Measurements from ENCODE around the gene SLC22A2. TPM values are rescaled to one million over a fixed set of nuclear protein-coding genes. Genes with fewer than 3 reads are reported as not detected.

SLC22A2 gene
- total RNA-seq, 1 donor from 2014 or later: not detected

- no peaks in the 10 kb centered on the region for H3K4me1 Mint-ChIP-seq (ENCODE audit: unreplicated experiment)
- peaks cover 12% of the 10 kb centered on the region for H3K9me3 Mint-ChIP-seq (ENCODE audit: unreplicated experiment)
- no peaks in the 10 kb centered on the region for H3K36me3 Mint-ChIP-seq (ENCODE audit: unreplicated experiment)
- H3K27ac Mint-ChIP-seq (ENCODE audit: unreplicated experiment): no peak overlapping the region
- no peaks in the 10 kb centered on the region for H3K27me3 Mint-ChIP-seq (ENCODE audit: unreplicated experiment)
- DNase-seq (ENCODE audit: extremely low spot score, unreplicated experiment): no peak
- H3K4me3 Mint-ChIP-seq (ENCODE audit: unreplicated experiment): no peak overlapping the region
- TF ChIP-seq CTCF (IDR thresholded peaks at IDR 0.05): no peak
Observed at GRCh38 chr6:160300076-160300695, 41.6 kb upstream of the SLC22A2 start.

GRCh38 chr6:160299559-160299958 lies 40.9 kb upstream of the SLC22A2 start:
- no peaks in the 10 kb centered on the region for H3K36me3 Mint-ChIP-seq (ENCODE audit: unreplicated experiment)
- H3K4me1 Mint-ChIP-seq (ENCODE audit: unreplicated experiment): no peaks in the 10 kb centered on the region
- TF ChIP-seq CTCF (IDR thresholded peaks at IDR 0.05): no peak

GRCh38 chr6:160298121-160298520 lies 39.5 kb upstream of the SLC22A2 start:
- DNase-seq (ENCODE audit: extremely low spot score, unreplicated experiment): no peak
- Mint-ChIP-seq H3K27ac (ENCODE audit: unreplicated experiment) (no peak overlapping the region), H3K4me1 (ENCODE audit: unreplicated experiment) (no peaks in the 10 kb centered on the region), H3K27me3 (ENCODE audit: unreplicated experiment) (no peaks in the 10 kb centered on the region), H3K4me3 (ENCODE audit: unreplicated experiment) (no peak overlapping the region), H3K36me3 (ENCODE audit: unreplicated experiment) (no peaks in the 10 kb centered on the region), H3K9me3 (ENCODE audit: unreplicated experiment) (peaks cover 7% of the 10 kb centered on the region)
- TF ChIP-seq CTCF (IDR thresholded peaks at IDR 0.05): no peak

More at GRCh38 chr6:160299559-160299958, 40.9 kb upstream of the SLC22A2 start:
- H3K4me3 Mint-ChIP-seq (ENCODE audit: unreplicated experiment): no peak overlapping the region
- H3K27me3 Mint-ChIP-seq (ENCODE audit: unreplicated experiment): no peaks in the 10 kb centered on the region
- peaks cover 11% of the 10 kb centered on the region for H3K9me3 Mint-ChIP-seq (ENCODE audit: unreplicated experiment)
- no peak for DNase-seq (ENCODE audit: extremely low spot score, unreplicated experiment)
- no peak overlapping the region for H3K27ac Mint-ChIP-seq (ENCODE audit: unreplicated experiment)

- H3K4me3 Mint-ChIP-seq (ENCODE audit: unreplicated experiment): no peak overlapping the region
- TF ChIP-seq CTCF (IDR thresholded peaks at IDR 0.05): no peak
- no peak for DNase-seq (ENCODE audit: extremely low spot score, unreplicated experiment)
- peaks cover 4% of the 10 kb centered on the region for H3K9me3 Mint-ChIP-seq (ENCODE audit: unreplicated experiment)
- no peak overlapping the region for H3K27ac Mint-ChIP-seq (ENCODE audit: unreplicated experiment)
- no peaks in the 10 kb centered on the region for H3K4me1 Mint-ChIP-seq (ENCODE audit: unreplicated experiment)
- no peaks in the 10 kb centered on the region for H3K36me3 Mint-ChIP-seq (ENCODE audit: unreplicated experiment)
- no peaks in the 10 kb centered on the region for H3K27me3 Mint-ChIP-seq (ENCODE audit: unreplicated experiment)
Observed at GRCh38 chr6:160297310-160297709, 38.7 kb upstream of the SLC22A2 start.

GRCh38 chr6:160293844-160294243 lies 35.2 kb upstream of the SLC22A2 start:
- no peaks in the 10 kb centered on the region for H3K36me3 Mint-ChIP-seq (ENCODE audit: unreplicated experiment)
- H3K9me3 Mint-ChIP-seq (ENCODE audit: unreplicated experiment): no peaks in the 10 kb centered on the region
- no peak overlapping the region for H3K4me3 Mint-ChIP-seq (ENCODE audit: unreplicated experiment)
- no peaks in the 10 kb centered on the region for H3K27me3 Mint-ChIP-seq (ENCODE audit: unreplicated experiment)
- DNase-seq (ENCODE audit: extremely low spot score, unreplicated experiment): no peak
- H3K27ac Mint-ChIP-seq (ENCODE audit: unreplicated experiment): no peak overlapping the region
- no peak for TF ChIP-seq CTCF (IDR thresholded peaks at IDR 0.05)
- H3K4me1 Mint-ChIP-seq (ENCODE audit: unreplicated experiment): no peaks in the 10 kb centered on the region

All from osteocyte (in vitro differentiated cells).